Measurements from ENCODE around the gene CHMP2A.
"Not testable (repeated sequence)": the region's sequence is repeated elsewhere in the genome, so short reads cannot be mapped to it uniquely, and the experiment has no call there.

CHMP2A gene

DNA sequence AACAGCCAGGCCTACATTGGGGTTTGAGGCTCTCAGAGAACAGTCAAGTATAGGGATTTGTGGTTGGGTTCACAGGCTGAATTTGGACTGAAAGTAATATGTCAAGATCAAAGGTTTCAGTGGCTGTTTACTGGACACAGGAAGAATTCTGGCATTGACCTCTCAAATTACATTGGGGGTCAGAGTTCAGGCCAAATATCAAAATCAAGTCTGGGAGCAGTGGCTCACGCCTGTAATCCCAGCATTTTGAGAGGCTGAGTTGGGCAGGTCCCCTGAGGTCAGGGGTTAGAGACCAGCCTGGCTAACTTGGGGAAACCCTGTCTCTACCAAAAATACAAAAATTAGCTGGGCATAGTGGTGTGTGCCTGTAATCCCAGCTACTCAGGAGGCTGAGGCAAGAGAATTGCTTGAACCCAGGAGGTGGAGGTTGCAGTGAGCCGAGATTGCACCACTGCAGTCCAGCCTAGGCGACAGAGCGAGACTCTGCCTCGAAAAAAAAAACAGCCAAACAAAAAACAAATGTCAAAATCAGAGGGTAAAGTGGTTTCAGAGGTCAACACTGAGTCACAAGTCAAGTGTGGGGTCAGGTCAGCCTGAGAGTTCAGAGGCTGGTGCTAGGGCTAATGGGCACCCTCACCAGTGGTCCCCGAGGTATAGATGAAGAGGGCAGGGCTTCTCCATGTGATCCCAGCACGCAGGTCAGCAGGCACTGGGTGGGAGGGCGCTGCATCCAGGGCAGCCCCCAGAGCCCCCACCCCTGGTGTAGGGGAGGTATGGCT is 44.6 kb downstream of the CHMP2A start:
- DNase-seq: no peak

DNA sequence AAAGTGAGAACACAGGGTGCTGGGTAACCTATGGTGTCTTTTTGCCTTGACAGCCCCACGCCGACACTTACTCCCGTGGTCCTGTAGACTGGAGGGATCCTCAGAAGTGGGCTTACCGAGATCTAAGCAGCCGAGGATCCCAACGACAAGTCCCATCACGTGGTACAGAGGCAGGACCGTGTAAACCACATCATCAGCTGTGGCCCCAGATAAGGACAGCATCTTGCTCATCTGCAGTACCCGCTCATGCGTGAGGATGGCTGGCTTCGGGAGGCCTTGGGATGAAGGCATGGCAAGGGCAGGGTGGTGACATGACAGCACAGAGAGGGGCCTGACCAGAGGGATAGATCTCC is 45.2 kb downstream of the CHMP2A start:
- DNase-seq: no peak

DNA sequence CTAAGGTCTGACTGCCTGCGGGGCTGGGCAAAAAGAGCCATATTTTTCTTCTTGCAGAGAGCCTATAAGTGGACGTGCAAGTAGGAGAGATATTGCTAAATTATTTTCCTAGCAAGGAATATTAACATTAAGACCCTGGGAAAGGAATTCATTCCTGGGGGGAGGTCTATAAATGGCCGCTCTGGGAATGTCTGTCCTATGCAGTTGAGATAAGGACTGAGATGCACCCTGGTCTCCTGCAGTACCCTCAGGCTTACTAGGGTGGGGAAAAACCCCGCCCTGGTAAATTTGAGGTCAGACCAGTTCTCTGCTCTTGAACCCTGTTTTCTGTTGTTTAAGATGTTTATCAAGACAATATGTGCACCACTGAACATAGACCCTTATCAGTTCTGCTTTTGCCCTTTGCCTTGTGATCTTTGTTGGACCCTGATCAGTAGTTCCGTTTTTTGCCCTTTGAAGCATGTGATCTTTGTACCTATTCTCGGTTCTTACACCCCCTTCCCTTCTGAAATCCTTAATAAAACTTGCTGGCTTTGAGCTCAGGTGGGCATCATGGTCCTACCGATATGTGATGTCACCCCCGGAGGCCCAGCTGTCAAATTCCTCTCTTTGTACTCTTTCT is 47.2 kb downstream of the CHMP2A start:
- DNase-seq: not testable (repeated sequence)
